GM19452 (cell line): Measurements from ENCODE around the gene SLC26A9.

Experiments
- ATAC-seq: cut with Tn5 transposase; IDR thresholded peaks from one replicate; pipeline ENCODE4 v1.9.1; 2021; ENCODE audit not compliant: unreplicated experiment

The SLC26A9 gene, protein sequence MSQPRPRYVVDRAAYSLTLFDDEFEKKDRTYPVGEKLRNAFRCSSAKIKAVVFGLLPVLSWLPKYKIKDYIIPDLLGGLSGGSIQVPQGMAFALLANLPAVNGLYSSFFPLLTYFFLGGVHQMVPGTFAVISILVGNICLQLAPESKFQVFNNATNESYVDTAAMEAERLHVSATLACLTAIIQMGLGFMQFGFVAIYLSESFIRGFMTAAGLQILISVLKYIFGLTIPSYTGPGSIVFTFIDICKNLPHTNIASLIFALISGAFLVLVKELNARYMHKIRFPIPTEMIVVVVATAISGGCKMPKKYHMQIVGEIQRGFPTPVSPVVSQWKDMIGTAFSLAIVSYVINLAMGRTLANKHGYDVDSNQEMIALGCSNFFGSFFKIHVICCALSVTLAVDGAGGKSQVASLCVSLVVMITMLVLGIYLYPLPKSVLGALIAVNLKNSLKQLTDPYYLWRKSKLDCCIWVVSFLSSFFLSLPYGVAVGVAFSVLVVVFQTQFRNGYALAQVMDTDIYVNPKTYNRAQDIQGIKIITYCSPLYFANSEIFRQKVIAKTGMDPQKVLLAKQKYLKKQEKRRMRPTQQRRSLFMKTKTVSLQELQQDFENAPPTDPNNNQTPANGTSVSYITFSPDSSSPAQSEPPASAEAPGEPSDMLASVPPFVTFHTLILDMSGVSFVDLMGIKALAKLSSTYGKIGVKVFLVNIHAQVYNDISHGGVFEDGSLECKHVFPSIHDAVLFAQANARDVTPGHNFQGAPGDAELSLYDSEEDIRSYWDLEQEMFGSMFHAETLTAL

DNA sequence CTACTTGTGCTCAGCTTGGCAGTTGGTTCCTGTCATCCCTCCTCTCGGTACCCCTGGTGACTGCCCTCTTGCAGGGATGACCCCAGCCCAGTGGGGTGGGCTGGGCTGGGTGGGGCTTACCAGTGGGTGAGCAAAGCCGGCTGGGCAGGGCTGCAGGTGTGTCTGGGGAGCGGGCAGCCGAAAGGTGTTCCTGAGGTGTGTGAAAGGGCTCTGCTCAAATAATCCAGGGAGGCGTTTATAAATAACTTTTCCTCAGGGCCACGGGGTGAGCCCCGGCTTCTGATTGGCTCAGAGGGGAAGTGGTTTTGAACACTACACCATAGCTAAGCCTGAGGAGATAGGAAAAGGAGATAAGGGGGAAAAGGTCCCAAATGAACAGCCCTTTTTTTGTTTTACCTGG lies at the start of gene SLC26A9:
SLC26A9 (minus strand) TSS at position 212 of the 400 bp plus-strand sequence. CDS start 7,636 bp downstream, outside the sequence.
- no peak for ATAC-seq

DNA sequence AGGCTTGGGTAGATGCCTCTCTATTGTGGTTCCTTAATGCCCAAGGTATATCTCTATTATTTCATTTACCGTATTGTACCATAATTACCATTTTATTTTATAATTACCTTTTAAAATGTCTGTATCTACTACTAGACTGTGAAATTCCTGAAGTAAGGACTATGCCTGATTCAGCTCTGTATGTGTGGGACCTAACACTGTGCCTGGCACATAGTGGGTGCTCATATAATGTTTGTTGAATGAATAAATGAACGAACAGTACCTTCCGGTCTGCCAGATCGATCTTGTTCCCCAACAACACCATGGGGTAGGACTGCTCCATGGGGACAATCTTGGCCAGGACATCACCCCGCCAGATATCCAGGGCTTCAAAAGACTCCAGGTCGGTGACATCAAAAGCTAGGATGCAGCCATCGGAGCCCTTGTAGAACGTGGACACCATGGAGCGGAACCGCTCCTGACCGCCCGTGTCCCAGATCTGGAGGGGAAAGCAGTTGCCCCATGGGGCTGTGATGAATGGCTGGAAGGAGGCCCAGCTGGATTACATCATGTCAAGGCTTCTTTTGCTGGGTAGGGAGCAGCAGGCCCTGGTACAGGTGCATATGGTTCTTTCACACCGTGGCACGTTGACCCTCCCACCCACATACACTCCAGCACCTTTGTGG lies 49.1 kb upstream of the SLC26A9 start:
- no peak for ATAC-seq

DNA sequence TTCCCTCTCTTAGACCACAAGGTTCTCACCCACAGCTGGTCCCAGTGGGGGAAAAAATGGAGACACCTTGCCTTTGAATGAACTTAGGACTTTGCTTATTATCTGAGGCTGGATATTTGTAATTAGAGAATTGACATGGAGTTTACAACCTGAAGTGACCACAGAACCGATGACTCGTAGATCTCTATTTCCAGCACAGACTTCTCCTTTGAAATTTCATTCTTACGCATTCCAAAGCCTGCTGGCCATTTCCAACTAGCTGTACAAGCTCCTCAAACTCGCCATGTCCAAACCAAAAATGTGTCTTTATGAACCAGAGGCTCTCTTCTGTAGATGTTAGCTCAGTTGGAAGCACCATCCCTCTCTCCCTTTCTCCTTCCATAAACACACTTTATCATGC lies 48.0 kb upstream of the SLC26A9 start:
- no peak for ATAC-seq

DNA sequence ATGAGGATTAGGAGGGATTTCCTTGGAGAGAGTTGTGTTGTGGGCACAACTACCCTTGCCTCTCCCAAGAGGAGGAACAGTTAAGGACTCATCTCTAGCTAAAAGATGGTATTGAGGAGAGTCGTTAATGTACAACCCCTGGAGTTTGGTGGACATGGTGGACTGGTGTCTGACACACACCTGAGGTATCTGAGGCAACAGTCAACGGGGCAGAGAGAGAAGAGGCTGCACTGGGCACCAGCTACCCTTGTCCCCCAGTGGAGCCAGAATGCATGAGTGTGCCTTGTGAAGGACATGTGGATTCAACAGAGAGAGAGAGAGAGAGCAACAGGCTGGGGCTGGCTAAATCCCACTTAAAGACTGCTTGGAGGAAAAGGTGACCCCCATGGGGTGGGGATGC lies 47.0 kb upstream of the SLC26A9 start:
- ATAC-seq: no peak

DNA sequence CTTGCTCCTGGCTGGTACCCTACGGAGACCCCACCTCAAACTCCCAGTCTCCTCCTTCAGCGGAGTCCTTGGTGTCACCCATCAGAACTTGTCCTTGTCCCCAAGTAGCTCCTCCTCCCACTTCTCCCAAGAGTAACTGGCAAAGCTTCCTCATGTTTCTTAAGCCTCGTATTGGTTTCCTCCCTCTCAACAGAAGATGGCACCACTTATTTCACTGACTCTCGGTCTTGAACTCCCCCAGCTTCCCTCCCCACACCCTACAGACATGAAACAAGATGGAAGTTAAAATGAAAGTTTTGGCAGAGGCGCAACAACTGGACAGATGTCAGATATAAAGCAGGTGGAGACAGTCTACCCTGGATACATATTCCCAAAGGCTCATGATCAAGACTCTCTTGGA lies 46.5 kb upstream of the SLC26A9 start:
- no peak for ATAC-seq

DNA sequence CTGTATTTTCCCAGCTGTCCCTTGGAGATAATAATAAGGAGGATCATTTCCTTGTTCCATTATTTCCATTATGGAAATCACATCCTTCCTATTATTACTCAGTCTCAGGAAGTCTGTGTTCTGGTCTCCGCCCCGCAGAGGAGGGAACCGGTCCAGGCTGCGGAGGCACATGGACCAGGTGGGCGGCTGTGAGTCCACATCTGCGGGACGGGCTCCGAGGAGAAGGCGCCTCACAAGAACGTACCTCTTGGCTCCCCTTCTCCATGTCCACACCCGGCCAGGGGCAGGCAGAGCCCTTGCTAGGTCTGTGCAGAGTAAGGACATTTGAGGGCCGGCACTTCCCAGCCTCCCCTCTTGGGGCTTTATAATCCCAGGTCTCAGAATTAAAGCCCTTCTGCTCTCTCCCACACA lies 45.3 kb upstream of the SLC26A9 start:
- no peak for ATAC-seq

DNA sequence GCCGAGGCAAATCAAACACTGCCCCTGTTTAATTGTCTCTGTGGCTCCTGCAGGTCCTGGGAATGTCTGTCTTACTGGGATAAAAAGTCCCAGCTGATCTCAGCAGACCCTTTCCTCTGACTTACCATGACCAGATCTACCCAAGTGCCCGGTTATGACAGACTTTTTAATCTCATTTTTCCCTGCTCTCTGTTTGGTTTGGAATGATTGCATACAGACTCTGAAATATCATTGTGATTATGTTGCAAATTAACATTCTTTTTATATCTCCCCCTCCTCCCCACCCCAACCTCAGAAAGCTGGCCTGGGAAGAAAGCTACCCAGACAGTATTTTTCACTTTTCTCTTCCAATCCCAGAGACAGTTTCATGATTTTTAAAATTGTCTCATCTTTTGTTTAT lies 43.6 kb upstream of the SLC26A9 start:
- ATAC-seq: no peak

DNA sequence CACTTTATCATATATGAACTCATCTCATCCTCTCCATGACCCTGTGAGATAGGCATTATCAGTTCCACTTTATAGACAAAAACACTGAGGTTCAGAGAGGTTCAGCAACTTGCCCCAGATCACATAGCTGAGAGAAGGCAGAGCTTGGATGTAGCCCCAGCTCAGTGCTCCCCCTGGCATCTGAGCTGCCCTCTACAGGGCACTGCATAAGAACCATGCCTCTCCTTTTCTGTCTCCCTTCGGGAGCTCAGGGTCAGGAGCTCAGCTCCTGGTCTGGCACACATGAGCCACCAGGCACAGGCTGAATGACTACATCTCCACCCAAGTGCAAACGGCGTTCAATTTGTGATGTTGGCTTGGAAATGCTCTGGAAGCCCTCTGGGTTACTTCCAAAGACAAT lies 43.0 kb upstream of the SLC26A9 start:
- no peak for ATAC-seq

DNA sequence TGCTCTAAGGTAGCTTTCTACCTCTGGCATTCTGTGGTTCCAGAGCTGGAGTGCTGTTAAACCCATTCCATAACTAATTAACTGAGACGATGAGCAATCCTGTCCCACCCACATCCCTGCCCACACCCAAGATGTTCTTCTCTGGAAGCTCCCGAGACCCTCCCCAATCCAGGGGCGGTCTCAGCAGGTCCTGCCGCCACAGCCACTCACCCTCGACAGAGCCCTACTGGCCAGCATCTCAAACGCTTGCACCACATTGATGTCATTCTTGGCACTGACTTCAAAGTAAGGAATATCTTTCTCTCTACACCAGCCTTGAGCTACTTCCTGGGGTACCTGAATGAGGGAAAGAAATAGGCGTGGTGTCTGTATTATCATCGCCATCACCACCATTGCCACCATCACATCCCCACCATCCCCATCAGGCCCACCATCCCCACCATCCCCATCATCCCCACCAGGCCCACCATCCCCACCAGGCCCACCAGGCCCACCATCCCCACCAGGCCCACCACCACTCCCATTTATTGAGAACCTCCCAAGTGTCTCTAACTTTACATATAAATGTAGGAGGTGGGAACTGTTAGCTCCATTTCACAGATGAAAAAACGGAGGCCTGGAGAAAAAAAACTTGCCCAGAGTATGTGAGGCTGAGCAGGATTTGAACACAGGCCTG lies 42.2 kb upstream of the SLC26A9 start:
- ATAC-seq: no peak

DNA sequence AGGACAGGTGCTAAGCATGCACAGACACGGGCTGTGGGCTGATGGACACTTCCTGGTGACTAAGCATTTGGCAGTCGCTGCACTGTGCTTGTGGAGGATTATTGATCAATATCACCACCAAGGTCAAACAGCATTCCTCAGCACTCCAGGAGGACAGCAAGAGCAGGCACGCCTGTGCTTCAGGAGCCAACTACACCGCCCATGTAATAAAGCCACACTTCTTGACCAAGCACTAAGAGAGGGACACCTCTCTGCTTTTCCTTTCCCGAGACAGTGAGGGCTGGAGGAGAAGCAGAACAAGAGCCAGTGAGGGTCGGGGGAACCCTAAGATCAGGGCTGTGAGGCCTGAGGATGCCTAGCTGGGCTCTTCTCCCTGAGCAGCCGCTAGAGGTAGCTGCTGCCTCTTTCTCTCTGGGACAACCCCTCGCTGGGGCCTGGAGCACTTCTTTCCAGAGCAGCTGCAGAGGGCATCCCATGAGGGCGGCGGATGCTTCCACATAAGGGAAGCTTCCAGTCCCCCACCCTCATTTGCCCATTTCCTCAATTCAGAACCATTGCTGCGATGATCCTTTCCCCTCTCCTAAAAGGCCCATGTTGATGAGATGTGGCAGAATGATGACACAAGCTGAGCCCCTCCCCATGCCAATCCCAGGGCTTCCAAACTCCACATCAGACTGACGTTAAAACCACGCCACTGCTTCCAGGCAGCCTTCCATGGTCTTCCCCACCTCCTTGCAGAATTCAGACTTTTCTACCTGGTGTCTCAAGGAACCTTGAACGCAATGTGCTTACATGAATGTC lies 40.9 kb upstream of the SLC26A9 start:
- no peak for ATAC-seq

DNA sequence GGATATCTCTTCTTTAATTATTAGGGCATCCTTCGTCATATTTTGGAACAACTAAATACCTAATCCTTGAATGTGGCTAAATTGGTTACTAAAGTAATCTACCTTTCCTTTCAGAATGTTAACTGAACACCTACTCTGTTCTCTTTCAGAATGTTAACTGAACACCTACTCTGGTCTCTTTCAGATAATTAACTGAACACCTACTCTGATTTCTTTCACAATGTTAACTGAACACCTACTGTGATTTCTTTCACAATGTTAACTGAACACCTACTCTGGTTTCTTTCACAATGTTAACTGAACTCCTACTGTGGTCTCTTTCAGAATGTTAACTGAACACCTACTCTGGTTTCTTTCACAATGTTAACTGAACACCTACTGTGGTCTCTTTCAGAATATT lies 38.0 kb upstream of the SLC26A9 start:
- no peak for ATAC-seq

DNA sequence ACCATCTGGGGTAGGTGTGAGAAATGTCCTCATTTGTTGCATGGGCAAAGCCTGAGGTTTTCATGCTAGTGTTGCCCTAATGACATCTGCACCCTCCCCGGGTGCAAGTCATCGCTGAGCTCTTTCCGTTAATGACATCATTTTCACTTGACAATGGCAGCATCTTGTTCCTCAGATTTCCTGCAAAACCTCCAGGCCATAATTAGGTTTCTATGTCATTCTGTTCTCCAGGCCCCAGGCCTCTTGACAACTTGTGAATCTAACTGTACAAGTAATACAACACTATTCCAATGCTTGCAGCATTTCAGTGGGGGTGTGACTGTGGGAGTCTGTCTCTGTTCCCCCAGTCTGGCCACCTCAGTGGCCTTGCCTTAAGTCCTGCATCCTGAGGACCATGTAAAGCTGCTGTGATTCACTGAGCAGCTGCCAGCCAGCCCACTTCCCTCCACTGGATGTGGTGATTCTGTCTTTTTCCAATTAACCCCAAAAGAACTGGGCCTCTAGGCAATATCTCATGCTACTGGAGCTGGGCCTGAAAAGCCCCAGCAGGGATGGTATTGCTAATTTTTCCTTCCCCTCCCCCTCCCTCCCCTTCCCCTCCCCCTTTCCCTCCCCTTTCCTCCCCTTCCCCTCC lies 37.1 kb upstream of the SLC26A9 start:
- no peak for ATAC-seq

DNA sequence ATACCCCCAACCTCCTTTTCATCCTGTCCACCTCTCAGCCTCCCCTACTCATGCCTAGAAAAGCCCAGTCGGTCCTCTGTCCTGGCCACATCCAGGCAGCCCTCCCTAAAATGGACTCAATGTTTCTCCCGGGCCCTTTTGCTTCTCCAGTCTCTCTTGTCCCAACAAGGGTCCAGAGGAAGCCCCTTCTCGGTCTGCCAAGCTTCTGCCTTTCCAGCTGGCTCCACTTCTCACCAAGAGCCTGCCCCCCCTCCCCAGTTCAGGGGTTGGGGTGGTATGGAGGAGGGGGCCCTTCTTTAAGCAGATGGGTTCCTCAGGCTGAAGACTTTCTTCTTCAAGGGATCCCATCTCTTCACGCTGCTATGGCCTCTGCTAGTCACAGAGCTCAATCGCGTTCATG lies 36.0 kb upstream of the SLC26A9 start:
- ATAC-seq: no peak

DNA sequence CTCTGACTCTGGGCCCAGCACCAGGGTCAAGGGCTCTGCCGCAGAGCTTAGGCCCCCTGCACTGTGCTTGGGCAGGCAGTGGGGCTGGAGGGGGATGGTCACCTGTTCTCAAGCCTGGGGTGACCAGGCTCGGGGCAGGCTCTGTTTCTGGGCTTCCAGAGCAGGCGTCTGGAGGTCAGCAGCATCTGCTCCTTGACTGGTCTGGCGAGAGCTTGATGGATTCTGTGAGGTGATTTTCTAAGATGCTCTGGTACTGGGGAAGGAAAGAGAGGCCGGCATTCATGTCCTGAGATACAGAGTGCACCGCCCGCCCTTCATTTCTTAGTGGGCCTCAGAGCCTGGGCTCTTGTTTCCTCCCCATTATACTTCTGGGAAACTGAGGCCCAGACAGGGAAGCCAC lies 35.4 kb upstream of the SLC26A9 start:
- no peak for ATAC-seq

DNA sequence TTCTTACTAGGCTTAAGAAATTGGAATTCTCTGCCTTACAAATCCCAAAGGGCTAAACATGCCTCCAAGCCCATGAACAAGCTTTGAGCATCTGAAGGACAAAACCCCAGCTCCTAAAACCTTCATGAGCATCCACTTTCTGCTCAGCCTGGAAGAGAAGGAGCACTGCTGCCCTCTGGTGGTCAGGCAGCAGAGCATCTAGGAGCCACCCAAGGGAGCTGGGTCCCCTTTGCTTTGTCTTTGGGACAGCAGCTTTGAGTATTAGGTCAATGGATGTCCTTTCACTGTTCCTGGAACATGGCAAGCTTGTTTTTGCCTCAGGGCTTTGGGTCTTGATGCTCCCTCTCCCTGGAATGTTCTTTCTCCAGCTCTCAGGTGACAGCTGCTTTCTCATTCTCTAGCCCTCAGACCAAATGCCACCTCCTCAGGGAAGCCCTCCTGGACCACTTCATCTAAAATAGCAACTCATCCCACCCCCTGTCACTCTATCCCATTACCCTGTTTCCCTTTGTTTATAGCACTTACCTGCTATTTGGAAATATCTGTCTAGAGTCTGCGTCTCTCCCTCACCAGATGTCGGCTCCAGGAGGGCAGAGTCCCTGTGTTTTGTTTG lies 34.3 kb upstream of the SLC26A9 start:
- ATAC-seq: no peak

DNA sequence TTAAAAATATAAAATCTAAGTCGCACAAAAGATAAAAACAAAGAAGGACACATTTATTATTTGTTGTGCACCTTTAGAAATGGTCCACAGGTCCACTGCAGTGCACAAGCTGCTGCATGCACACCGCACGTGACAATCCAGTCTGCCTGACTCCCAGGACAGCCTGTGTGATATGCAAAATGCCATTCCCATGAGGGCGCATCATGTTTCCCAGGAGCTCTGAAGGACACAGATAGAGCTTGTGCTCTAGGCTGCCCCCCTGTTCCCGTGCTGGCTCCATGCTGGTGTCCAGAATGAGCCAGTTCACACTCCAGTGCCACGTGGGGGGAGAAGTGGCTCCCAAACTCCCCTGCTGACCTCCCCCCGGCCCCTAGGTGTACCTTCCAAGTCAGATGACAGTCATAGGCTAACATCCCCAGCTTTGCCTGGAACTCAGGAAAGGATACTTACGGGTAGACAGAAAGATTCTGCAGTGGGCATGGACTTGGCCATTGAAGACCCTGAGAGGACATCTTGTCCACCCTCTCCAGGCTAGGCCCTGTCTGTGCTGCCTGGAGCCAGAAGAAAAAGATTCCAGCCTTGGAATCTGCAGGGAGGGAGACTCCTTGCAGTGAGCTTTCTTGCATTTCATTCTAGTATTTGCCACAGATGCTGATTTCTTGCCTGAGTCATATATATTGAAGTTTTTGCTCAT lies 33.6 kb upstream of the SLC26A9 start:
- no peak for ATAC-seq

DNA sequence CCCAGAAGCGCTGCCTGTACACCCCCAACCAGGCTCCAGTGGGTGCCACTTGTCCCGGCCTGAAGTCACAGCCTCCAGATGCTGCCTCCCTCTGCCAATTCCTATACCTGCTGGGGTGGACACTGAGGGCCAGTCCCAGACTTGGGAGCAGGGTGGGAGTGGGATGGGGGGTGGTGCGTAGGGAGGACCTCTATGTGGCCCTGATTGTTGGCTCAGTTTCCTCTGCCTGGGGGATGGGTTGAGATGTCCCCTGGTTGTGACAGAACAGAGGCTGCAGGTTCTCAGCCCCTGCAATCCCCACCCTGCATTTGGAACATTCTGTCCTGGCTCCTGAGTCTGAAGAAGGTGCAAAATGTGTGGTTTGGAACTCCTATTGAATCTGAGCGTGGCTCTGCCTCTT lies 32.8 kb upstream of the SLC26A9 start:
- ATAC-seq: no peak

DNA sequence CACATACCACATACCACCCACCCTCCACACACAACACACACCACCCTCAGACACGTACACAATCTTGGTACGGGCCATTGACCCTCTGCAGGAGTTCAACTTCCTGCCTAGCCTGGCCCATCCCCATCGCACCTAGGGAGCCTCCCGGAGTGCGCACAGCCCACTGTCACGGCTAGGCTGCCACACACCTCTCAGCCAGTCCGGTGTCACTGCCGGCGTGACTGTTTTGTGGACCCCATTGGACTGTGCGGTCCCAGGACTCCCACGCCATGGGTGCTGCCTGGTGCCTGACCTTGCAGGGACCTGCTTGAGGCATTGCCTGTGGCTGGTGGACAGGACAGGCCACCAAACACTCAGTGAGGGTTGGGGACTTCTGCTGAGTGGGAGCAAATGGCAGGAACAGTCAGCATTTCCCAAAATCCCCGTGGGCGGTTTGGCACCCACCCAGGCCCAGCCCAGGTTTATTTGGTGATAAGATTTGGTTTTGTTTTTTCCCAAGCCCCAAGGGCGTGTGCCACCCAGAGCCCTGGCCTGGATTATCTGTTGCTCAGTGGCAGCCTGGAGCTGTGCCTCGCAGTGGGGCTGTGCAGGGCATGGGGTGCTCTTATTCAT lies 32.2 kb upstream of the SLC26A9 start:
- ATAC-seq: no peak

DNA sequence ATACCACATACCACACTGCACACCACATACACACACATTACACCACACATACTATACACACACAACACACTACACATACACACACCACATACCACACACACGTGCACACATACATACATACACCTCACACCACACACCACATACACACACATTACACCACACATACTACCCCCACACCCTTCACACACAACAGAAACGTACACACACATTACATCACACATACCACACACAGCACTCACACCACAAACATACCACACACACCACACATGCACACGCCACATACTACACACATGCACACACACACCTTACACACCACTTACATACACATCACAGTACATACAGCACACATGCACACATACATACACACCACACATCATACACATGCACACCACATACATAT lies 31.5 kb upstream of the SLC26A9 start:
- ATAC-seq: no peak
